ENCODE measurements around the gene CAPN10.

Gene CAPN10

GRCh38 chr2:240627736-240628506 lies 41.4 kb downstream of the CAPN10 start:
- H3K4me2 ChIP-seq (ENCODE audit: insufficient read depth, low read length), result no peak overlapping the region
- H3K9me3 ChIP-seq (ENCODE audit: insufficient read depth, low read length, severe bottlenecking), result peaks cover 4% of the 10 kb centered on the region
- no peaks in the 10 kb centered on the region for H3K27me3 ChIP-seq (ENCODE audit: insufficient read depth, low read length, poor library complexity)
- no peak overlapping the region for H3K9ac ChIP-seq (ENCODE audit: low read depth, low read length)
- H3K27ac ChIP-seq (ENCODE audit: low read length), result no peak overlapping the region
- no peak for DNase-seq
- ATAC-seq (ENCODE audit: insufficient read depth, low read depth), result no peak
- no peak overlapping the region for H2AFZ ChIP-seq (ENCODE audit: low read depth, low read length)
- no peaks in the 10 kb centered on the region for H3K79me2 ChIP-seq (ENCODE audit: insufficient read depth, low read length)
- TF ChIP-seq EZH2 (IDR thresholded peaks at IDR 0.05; ENCODE audit: borderline replicate concordance, low read depth, low read length, severe bottlenecking) (no peak), CTCF (IDR thresholded peaks at IDR 0.05; ENCODE audit: borderline replicate concordance, extremely low read depth, low read length, poor library complexity, severe bottlenecking) (no peak)
- no peaks in the 10 kb centered on the region for H3K36me3 ChIP-seq (ENCODE audit: insufficient read depth, low read length)
- H3K4me1 ChIP-seq (ENCODE audit: insufficient read depth, low read length), result no peaks in the 10 kb centered on the region
- no peak overlapping the region for H3K4me3 ChIP-seq (ENCODE audit: low read depth in 1 of 2, low read length in 2 of 2)
- H4K20me1 ChIP-seq (ENCODE audit: insufficient read depth, low read length), result no peaks in the 10 kb centered on the region

GRCh38 chr2:240628507-240628807 lies 41.9 kb downstream of the CAPN10 start:
- no peaks in the 10 kb centered on the region for H4K20me1 ChIP-seq (ENCODE audit: insufficient read depth, low read length)
- H3K9ac ChIP-seq (ENCODE audit: low read depth, low read length), result no peak overlapping the region
- no peak for ATAC-seq (ENCODE audit: insufficient read depth, low read depth)
- H3K79me2 ChIP-seq (ENCODE audit: insufficient read depth, low read length), result no peaks in the 10 kb centered on the region
- H3K36me3 ChIP-seq (ENCODE audit: insufficient read depth, low read length), result no peaks in the 10 kb centered on the region
- no peak overlapping the region for H3K4me2 ChIP-seq (ENCODE audit: insufficient read depth, low read length)
- H2AFZ ChIP-seq (ENCODE audit: low read depth, low read length), result no peak overlapping the region
- no peak for DNase-seq
- peaks cover 6% of the 10 kb centered on the region for H3K9me3 ChIP-seq (ENCODE audit: insufficient read depth, low read length, severe bottlenecking)
- no peak overlapping the region for H3K27ac ChIP-seq (ENCODE audit: low read length)
- no peaks in the 10 kb centered on the region for H3K4me1 ChIP-seq (ENCODE audit: insufficient read depth, low read length)
- no peak for TF ChIP-seq CTCF (IDR thresholded peaks at IDR 0.05; ENCODE audit: borderline replicate concordance, extremely low read depth, low read length, poor library complexity, severe bottlenecking)
- no peak for TF ChIP-seq EZH2 (IDR thresholded peaks at IDR 0.05; ENCODE audit: borderline replicate concordance, low read depth, low read length, severe bottlenecking)
- no peak overlapping the region for H3K4me3 ChIP-seq (ENCODE audit: low read depth in 1 of 2, low read length in 2 of 2)
- no peaks in the 10 kb centered on the region for H3K27me3 ChIP-seq (ENCODE audit: insufficient read depth, low read length, poor library complexity)

GRCh38 chr2:240628808-240629618 lies 42.5 kb downstream of the CAPN10 start:
- Histone ChIP-seq H3K4me2 (ENCODE audit: insufficient read depth, low read length) (no peak overlapping the region), H3K4me3 (ENCODE audit: low read depth in 1 of 2, low read length in 2 of 2) (no peak overlapping the region), H3K4me1 (ENCODE audit: insufficient read depth, low read length) (no peaks in the 10 kb centered on the region), H3K36me3 (ENCODE audit: insufficient read depth, low read length) (no peaks in the 10 kb centered on the region), H3K9me3 (ENCODE audit: insufficient read depth, low read length, severe bottlenecking) (peaks cover 11% of the 10 kb centered on the region), H2AFZ (ENCODE audit: low read depth, low read length) (no peak overlapping the region), H3K9ac (ENCODE audit: low read depth, low read length) (no peak overlapping the region), H4K20me1 (ENCODE audit: insufficient read depth, low read length) (no peaks in the 10 kb centered on the region), H3K27me3 (ENCODE audit: insufficient read depth, low read length, poor library complexity) (no peaks in the 10 kb centered on the region), H3K27ac (ENCODE audit: low read length) (no peak overlapping the region), H3K79me2 (ENCODE audit: insufficient read depth, low read length) (no peaks in the 10 kb centered on the region)
- no peak for TF ChIP-seq CTCF (IDR thresholded peaks at IDR 0.05; ENCODE audit: borderline replicate concordance, extremely low read depth, low read length, poor library complexity, severe bottlenecking)
- no peak for TF ChIP-seq EZH2 (IDR thresholded peaks at IDR 0.05; ENCODE audit: borderline replicate concordance, low read depth, low read length, severe bottlenecking)
- ATAC-seq (ENCODE audit: insufficient read depth, low read depth) (no peak), DNase-seq (no peak)
